Tibial nerve (tissue), 3 donors: ENCODE results near the gene IL31.

Source experiments
- EP300 ChIP-seq, 2 donors: sonication (generic); formaldehyde crosslinking; IDR thresholded peaks; one replicate each; pipeline ENCODE4 v1.6.1; 2017; ENCODE audit warnings: antibody characterized with exemption in 2 of 2, mild to moderate bottlenecking in 1 of 2
- POLR2A ChIP-seq, 2 donors: fragments of 450-650 bp; IDR thresholded peaks; one replicate each; pipeline ENCODE4 v1.6.1; 2017; ENCODE audit warnings: antibody characterized with exemption in 2 of 2, mild to moderate bottlenecking in 2 of 2, moderate library complexity in 2 of 2

- TF ChIP-seq POLR2A (IDR thresholded peaks at IDR 0.05) (no peak), EP300 (IDR thresholded peaks at IDR 0.05) (no peak)
Observed at GRCh38 chr12:122207391-122207790, 33.4 kb upstream of the IL31 start.
